Measurements from ENCODE around the gene FAM98C. TPM values are rescaled to one million over a fixed set of nuclear protein-coding genes. Genes with fewer than 3 reads are reported as not detected.
A peak's percentile ranks its signal among the peaks of the same experiment; 100 is the strongest.
"Not testable (repeated sequence)": the region's sequence is repeated elsewhere in the genome, so short reads cannot be mapped to it uniquely, and the experiment has no call there.

The FAM98C gene
- total and polyA plus RNA-seq, 2 donors (not counting 1 experiment from before 2014, with no cell fraction given): 44.1 to 73.5 TPM

- DNase-seq (peak; percentile 70), ATAC-seq (ENCODE audit: low read depth) (peak; percentile 67)
- Mint-ChIP-seq H3K4me3 (peak overlapping the region; percentile 91), H3K27me3 (peaks cover 6% of the 10 kb centered on the region), H3K4me1 (peaks cover 17% of the 10 kb centered on the region), H3K27ac (peak overlapping the region; percentile 53), H3K9me3 (ENCODE audit: insufficient read depth) (no peaks in the 10 kb centered on the region)
- intact Hi-C loops (cut with micrococcal nuclease): loop anchor here (1.0 kb wide), 1 partner anchor 26 kb away; no protein-coding TSS in a partner anchor
- H3K79me2 ChIP-seq (ENCODE audit: control insufficient read depth, insufficient read depth, low read length): no peaks in the 10 kb centered on the region
- H3K27ac ChIP-seq (ENCODE audit: low read length in 2 of 2): no peak overlapping the region
- H3K27me3 ChIP-seq (replicated peaks in 1 of 4; ENCODE audit: control extremely low read depth in 1 of 4, control insufficient read depth in 3 of 4, insufficient read depth in 4 of 4, low read length in 3 of 4): peaks cover 0 to 32% (median 2%) of the 10 kb centered on the region in 4 experiments
- H3K9me3 ChIP-seq (ENCODE audit: control extremely low read depth in 1 of 3, control insufficient read depth in 2 of 3, insufficient read depth in 1 of 3, low read length in 2 of 3): peaks cover 0 to 8% (median 0%) of the 10 kb centered on the region in 3 donors
- no peaks in the 10 kb centered on the region for H4K20me1 ChIP-seq (ENCODE audit: control insufficient read depth, insufficient read depth, low read length, poor library complexity, severe bottlenecking)
- WGBS (ENCODE audit: insufficient coverage): 2% methylated on average over 67 of the region's 68 CpGs
- peaks cover 9 to 20% of the 10 kb centered on the region in 2 donors for H3K4me1 ChIP-seq (ENCODE audit: control insufficient read depth in 2 of 2, insufficient read depth in 2 of 2, low read length in 2 of 2)
- H3K36me3 ChIP-seq (replicated peaks in 1 of 2; ENCODE audit: control extremely low read depth in 1 of 2, control insufficient read depth in 1 of 2, extremely low read depth in 1 of 2, insufficient read depth in 2 of 2, low read length in 1 of 2): no peaks in the 10 kb centered on the region
- peak overlapping the region; percentile 73 for H3K9ac ChIP-seq (ENCODE audit: low read length)
- no peak for TF ChIP-seq CTCF (IDR thresholded peaks at IDR 0.05)
- CTCF ChIA-PET: interaction anchor here (1.4 kb wide), 1 partner anchor 12 kb away, joined by 5 read pairs; the partner anchor contains the start of gene PSMD8
- POLR2A ChIA-PET: interaction anchor here (1.1 to 1.6 kb wide), 4 partner anchors 12 to 96 kb away, joined by 3 to 8 read pairs (median 5); partner anchors contain the start of genes GGN, PSMD8 and SPRED3
- peak overlapping the region; percentile 53 to 76 (median 62) for H3K4me3 ChIP-seq (ENCODE audit: control extremely low read depth in 1 of 5, extremely low read depth in 1 of 5, insufficient read depth in 1 of 5, low read depth in 2 of 5, low read length in 4 of 5)
- H2AFZ ChIP-seq (ENCODE audit: insufficient read depth, low read depth, low read length, poor library complexity, severe bottlenecking): peak overlapping the region; percentile 87
- H3K4me2 ChIP-seq (replicated peaks; ENCODE audit: low read depth, low read length, poor library complexity, severe bottlenecking): peak overlapping the region; percentile 99
Measured at GRCh38 chr19:38362076-38362945, 40.6 kb upstream of the FAM98C start.

GRCh38 chr19:38362946-38363688 is 39.8 kb upstream of the FAM98C start:
- ATAC-seq (ENCODE audit: low read depth); H3K36me3 ChIP-seq (replicated peaks in 1 of 2; ENCODE audit: control extremely low read depth in 1 of 2, control insufficient read depth in 1 of 2, extremely low read depth in 1 of 2, insufficient read depth in 2 of 2, low read length in 1 of 2); H3K27me3 Mint-ChIP-seq; H2AFZ ChIP-seq (ENCODE audit: insufficient read depth, low read depth, low read length, poor library complexity, severe bottlenecking); H3K79me2 ChIP-seq (ENCODE audit: control insufficient read depth, insufficient read depth, low read length); H3K9me3 Mint-ChIP-seq (ENCODE audit: insufficient read depth); DNase-seq; H3K27ac ChIP-seq (ENCODE audit: low read length in 2 of 2); H4K20me1 ChIP-seq (ENCODE audit: control insufficient read depth, insufficient read depth, low read length, poor library complexity, severe bottlenecking); H3K27ac Mint-ChIP-seq; H3K9me3 ChIP-seq (ENCODE audit: control extremely low read depth in 1 of 3, control insufficient read depth in 2 of 3, insufficient read depth in 1 of 3, low read length in 2 of 3): not testable (repeated sequence)
- H3K9ac ChIP-seq (ENCODE audit: low read length): peak overlapping the region; percentile 73
- H3K27me3 ChIP-seq (replicated peaks in 1 of 4; ENCODE audit: control extremely low read depth in 1 of 4, control insufficient read depth in 3 of 4, insufficient read depth in 4 of 4, low read length in 3 of 4): peaks cover 0 to 37% (median 2%) of the 10 kb centered on the region in 4 experiments
- H3K4me1 ChIP-seq (ENCODE audit: control insufficient read depth in 2 of 2, insufficient read depth in 2 of 2, low read length in 2 of 2): peaks cover 9 to 20% of the 10 kb centered on the region in 2 donors
- H3K4me2 ChIP-seq (replicated peaks; ENCODE audit: low read depth, low read length, poor library complexity, severe bottlenecking): peak overlapping the region; percentile 99
- Mint-ChIP-seq H3K4me1 (peaks cover 17% of the 10 kb centered on the region), H3K4me3 (peak overlapping the region; percentile 45)
- 50% methylated on average over 1 of the region's 16 CpGs for WGBS (ENCODE audit: insufficient coverage)
- ChIA-PET POLR2A (interaction anchor here (1.4 to 1.6 kb wide), 2 partner anchors 11 to 47 kb away, joined by 6 to 8 read pairs; partner anchors contain the start of gene PSMD8), CTCF (interaction anchor here (1.4 kb wide), 1 partner anchor 11 kb away, joined by 5 read pairs; the partner anchor contains the start of gene PSMD8)
- intact Hi-C loops (cut with micrococcal nuclease): loop anchor here (1.0 kb wide), 1 partner anchor 27 kb away; no protein-coding TSS in a partner anchor
- H3K4me3 ChIP-seq (ENCODE audit: control extremely low read depth in 1 of 5, extremely low read depth in 1 of 5, insufficient read depth in 1 of 5, low read depth in 2 of 5, low read length in 4 of 5): peak overlapping the region in 4 of 5 experiments; percentile 53 to 76 (median 65)

Data from B cell (primary cell).